Endodermal cell (in vitro differentiated cells): ENCODE results near the gene ECSIT. TPM values are rescaled to one million over a fixed set of nuclear protein-coding genes. Genes with fewer than 3 reads are reported as not detected.

Source experiments
- DNase-seq: peaks from one replicate; pipeline ENCODE4 v3.0.0-alpha.2; 2017
- H3K27ac ChIP-seq: 2 replicates; pipeline ENCODE4 v1.5.1; 2013; ENCODE audit warnings: mild to moderate bottlenecking, low read depth, low read length, moderate library complexity
- H3K27me3 ChIP-seq: 2 replicates; pipeline ENCODE4 v1.6.1; 2013; ENCODE audit warnings: mild to moderate bottlenecking, low read length, moderate library complexity; ENCODE audit not compliant: insufficient read depth, control insufficient read depth, poor library complexity, severe bottlenecking
- H3K36me3 ChIP-seq: 2 replicates; pipeline ENCODE4 v1.7.0; 2013; ENCODE audit warnings: mild to moderate bottlenecking, low read length, moderate library complexity; ENCODE audit not compliant: control insufficient read depth, insufficient read depth
- H3K4me1 ChIP-seq: one replicate; pipeline ENCODE4 v1.7.0; 2013; ENCODE audit warnings: low read length; ENCODE audit not compliant: control insufficient read depth, insufficient read depth
- H3K4me3 ChIP-seq: 2 replicates; pipeline ENCODE4 v1.5.1; 2013; ENCODE audit warnings: mild to moderate bottlenecking, low read length, moderate library complexity
- H3K9ac ChIP-seq: 2 replicates; pipeline ENCODE4 v1.6.1; 2013; ENCODE audit warnings: mild to moderate bottlenecking, low read length, moderate library complexity; ENCODE audit not compliant: poor library complexity, severe bottlenecking; ENCODE audit errors: extremely low read depth
- H3K9me3 ChIP-seq: 2 replicates; pipeline ENCODE4 v1.6.1; 2013; ENCODE audit warnings: mild to moderate bottlenecking, low read length, moderate library complexity; ENCODE audit not compliant: control insufficient read depth
- H3K27ac Mint-ChIP-seq: 2 replicates; pipeline ENCODE4 v1.8.0; 2020; ENCODE audit warnings: mixed read lengths
- H3K27me3 Mint-ChIP-seq: 2 replicates; pipeline ENCODE4 v1.8.0; 2021; ENCODE audit warnings: mild to moderate bottlenecking, mixed read lengths; ENCODE audit not compliant: insufficient read depth
- H3K36me3 Mint-ChIP-seq: 2 replicates; pipeline ENCODE4 v1.8.0; 2020; ENCODE audit warnings: low read depth, mixed read lengths
- H3K4me1 Mint-ChIP-seq: 2 replicates; pipeline ENCODE4 v1.8.0; 2020; ENCODE audit warnings: mixed read lengths
- H3K4me3 Mint-ChIP-seq: 2 replicates; pipeline ENCODE4 v1.8.0; 2020; ENCODE audit warnings: mild to moderate bottlenecking, moderate library complexity, mixed read lengths
- H3K9me3 Mint-ChIP-seq: 2 replicates; pipeline ENCODE4 v1.8.0; 2020; ENCODE audit warnings: mild to moderate bottlenecking, mixed read lengths
- CTCF ChIP-seq: fragments of 200-600 bp; sonication (generic); conservative IDR thresholded peaks from 2 replicates; pipeline ENCODE4 v1.5.0; 2021; ENCODE audit warnings: antibody characterized with exemption, mild to moderate bottlenecking
- WGBS, 2 experiments: methylation state at CpG; one replicate each; pipeline versions ENCODE4 v1.1.5 to v1.1.7; 2013; ENCODE audit warnings: missing lambda C conversion rate in 2 of 2, mixed read lengths in 1 of 2; ENCODE audit not compliant: insufficient coverage in 1 of 2, insufficient read length in 1 of 2; 5-methylcytosine and 5-hydroxymethylcytosine counted together
- total RNA-seq, 2 donors: library from RNA; stranded (reverse); fragmentation: NEBNext Ultra II Directional in 1 of 2; extraction: Animal tissue kit (Norgen Biotek cat#: 25700) in 1 of 2; gene quantifications; 2 replicates in 1 of 2; 3 replicates in 1 of 2; pipeline ENCODE4 v1.2.1, GENCODE V29; 2021

Gene ECSIT
- total RNA-seq, 2 donors from 2014 or later: 24.7 to 26.2 TPM

DNA sequence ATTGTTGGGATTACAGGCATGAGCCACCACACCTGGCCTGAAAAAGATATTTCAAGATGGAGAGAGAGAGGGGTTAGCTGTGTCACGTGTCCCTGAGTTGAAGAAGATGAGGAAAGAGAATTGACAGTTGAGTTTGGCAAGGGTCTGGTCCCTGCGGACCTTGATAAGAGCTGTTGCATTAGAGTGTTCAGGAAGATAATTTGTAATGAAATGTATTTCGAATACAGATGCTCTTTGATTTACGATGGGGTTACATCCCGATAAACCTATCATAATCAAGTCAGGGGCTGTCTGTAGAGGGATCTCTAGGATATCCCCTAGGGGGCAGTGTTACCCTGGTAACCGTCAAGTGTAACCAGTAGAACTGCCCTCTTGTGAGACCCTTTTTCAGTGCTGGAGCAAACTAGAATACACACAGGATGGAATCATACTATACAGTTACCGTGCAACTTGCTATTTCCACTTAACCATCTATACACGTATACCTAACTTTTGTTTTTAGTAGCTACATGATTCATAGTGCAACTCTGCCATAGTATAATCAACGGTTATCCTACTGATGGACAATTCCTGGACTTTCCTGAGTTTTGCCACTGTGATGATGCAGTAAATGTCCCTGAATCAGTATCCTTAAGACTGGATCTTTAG, 31.6 kb upstream of the ECSIT start:
- no peaks in the 10 kb centered on the region for H3K9me3 ChIP-seq
- H3K4me3 ChIP-seq: peak overlapping the region; percentile 62
- H3K4me3 Mint-ChIP-seq: peak overlapping the region; percentile 92
- H3K9ac ChIP-seq: no peak overlapping the region
- peak; percentile 87 for TF ChIP-seq CTCF
- H3K27ac ChIP-seq: no peak overlapping the region
- peaks cover 7% of the 10 kb centered on the region for H3K36me3 Mint-ChIP-seq
- no peaks in the 10 kb centered on the region for H3K27me3 Mint-ChIP-seq
- H3K36me3 ChIP-seq: peaks cover 14% of the 10 kb centered on the region
- no peaks in the 10 kb centered on the region for H3K9me3 Mint-ChIP-seq
- peak overlapping the region; percentile 32 for H3K27ac Mint-ChIP-seq
- WGBS, 2 experiments: 45 to 50% methylated on average over 9 of the region's 9 CpGs
- peak; percentile 84 for DNase-seq
- H3K4me1 ChIP-seq: no peaks in the 10 kb centered on the region
- H3K27me3 ChIP-seq: no peaks in the 10 kb centered on the region
- peaks cover 10% of the 10 kb centered on the region for H3K4me1 Mint-ChIP-seq

DNA sequence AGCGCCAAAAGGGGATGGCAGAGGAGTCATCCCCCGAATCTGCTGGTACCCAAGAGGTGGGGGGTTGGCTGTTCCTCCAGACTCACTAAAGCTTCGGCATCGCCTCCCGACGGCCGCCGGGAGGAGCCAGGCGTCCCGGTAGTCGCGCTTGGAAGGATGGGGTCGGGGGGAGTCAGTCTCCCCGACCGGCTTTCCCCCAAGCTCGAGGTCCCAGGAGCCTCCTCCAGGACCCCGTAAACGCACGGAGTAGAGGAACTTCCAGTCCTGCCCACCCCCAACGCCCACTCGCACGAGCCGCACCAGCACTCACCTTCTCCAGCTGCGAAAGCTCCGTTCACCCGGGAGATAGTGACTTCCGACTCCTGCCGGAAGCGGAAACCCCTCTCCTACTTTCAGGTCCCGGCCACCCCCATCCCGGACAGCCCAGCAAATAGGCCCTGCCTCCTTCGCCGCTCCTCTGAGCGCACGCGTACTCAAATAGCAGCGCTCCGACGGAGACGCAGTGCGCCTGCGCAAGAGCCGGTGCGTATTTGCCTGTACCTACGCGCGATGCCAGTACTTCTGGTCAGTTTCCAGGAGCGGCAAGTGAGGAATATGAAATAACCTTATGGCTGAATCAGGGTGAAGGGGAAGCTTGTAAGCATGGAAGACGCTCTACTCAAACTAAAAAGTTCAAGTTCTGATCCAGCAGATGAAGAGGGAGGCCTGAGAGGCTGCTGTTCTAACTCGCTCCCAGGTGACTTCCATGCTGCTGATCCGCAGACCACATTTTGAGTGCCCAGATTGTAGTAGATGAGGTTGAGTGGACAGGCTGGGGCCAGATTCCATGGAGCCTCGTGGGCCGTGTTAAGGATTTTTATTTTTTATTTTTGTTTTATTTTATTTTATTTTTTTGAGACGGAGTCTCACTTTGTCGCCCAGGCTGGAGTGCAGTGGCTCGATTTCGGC, 30.2 kb upstream of the ECSIT start, which contains the start of gene ELOF1:
Gene ELOF1, minus strand, starts transcription at position 350 of the 948 bp plus-strand sequence. CDS start 4,883 bp downstream, outside the sequence.
- Mint-ChIP-seq H3K9me3 (no peaks in the 10 kb centered on the region), H3K27ac (peak within 1 kb of the TSS; percentile 93), H3K4me1 (peaks cover 10% of the 10 kb centered on the region), H3K4me3 (peak within 1 kb of the TSS; percentile 92), H3K27me3 (no peaks in the 10 kb centered on the region), H3K36me3 (peaks cover 14% of the 10 kb centered on the region)
- H3K4me1 ChIP-seq: no peaks in the 10 kb centered on the region
- peak; percentile 34 for TF ChIP-seq CTCF
- no peaks in the 10 kb centered on the region for H3K9me3 ChIP-seq
- peaks cover 25% of the 10 kb centered on the region for H3K36me3 ChIP-seq
- H3K4me3 ChIP-seq: peak within 1 kb of the TSS; percentile 99
- H3K27ac ChIP-seq: peak within 1 kb of the TSS; percentile 4
- peak within 1 kb of the TSS; percentile 79 for H3K9ac ChIP-seq
- peak; percentile 99 for DNase-seq
- WGBS, 2 experiments: 8 to 16% methylated on average over 28 to 57 of the region's 57 CpGs
- H3K27me3 ChIP-seq: no peaks in the 10 kb centered on the region

DNA sequence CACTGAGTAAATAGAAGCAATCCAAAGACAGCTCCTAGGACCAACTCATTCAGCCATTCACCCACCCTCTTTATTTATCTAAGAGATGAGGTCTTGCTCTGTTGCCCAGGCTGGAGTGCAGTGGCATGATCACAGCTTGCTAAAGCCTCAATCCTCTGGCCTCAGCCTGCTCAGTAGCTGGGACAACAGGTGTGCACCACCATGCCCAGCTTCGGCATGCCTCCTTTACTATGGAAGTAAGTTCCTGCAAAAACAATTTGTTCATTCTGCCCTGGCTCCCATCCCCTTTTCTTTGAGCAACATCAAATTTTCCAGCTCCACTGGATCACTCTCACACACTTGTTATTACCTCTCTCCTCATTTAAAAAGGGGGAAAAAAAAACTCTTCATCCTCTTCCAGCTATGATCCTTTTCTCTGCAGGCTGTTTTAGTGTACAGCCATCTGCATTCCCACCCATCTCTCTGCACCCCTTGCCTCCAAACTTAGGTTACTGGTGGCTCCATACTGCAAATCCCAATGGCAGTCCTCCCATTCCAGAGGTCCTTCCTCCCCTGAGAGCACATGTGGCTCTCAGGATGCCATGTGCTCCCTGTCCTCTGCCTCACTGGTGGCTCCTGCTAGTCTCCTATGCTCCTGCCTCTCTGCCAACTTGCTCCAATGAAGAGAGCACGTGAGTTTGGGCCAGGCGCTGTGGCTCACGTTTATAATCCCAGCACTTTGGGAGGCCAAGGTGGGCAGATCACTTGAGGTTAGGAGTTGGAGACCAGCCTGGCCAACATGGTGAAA, 27.9 kb upstream of the ECSIT start:
- H3K4me1 Mint-ChIP-seq: peaks cover 10% of the 10 kb centered on the region
- WGBS, 2 experiments: 95 to 100% methylated on average over 2 to 4 of the region's 4 CpGs
- no peak overlapping the region for H3K9ac ChIP-seq

More for the DNA sequence above, 27.9 kb upstream of the ECSIT start:
- H3K27me3 ChIP-seq: no peaks in the 10 kb centered on the region
- Mint-ChIP-seq H3K4me3 (peak overlapping the region; percentile 92), H3K36me3 (peaks cover 17% of the 10 kb centered on the region), H3K9me3 (no peaks in the 10 kb centered on the region), H3K27me3 (no peaks in the 10 kb centered on the region), H3K27ac (no peak overlapping the region)
- no peak for DNase-seq
- H3K4me3 ChIP-seq: no peak overlapping the region
- H3K9me3 ChIP-seq: no peaks in the 10 kb centered on the region
- no peak for TF ChIP-seq CTCF
- no peak overlapping the region for H3K27ac ChIP-seq
- H3K4me1 ChIP-seq: no peaks in the 10 kb centered on the region
- H3K36me3 ChIP-seq: peaks cover 37% of the 10 kb centered on the region
